ENCODE data around the gene CCDC93.

The CCDC93 gene

GRCh38 chr2:117940436-117940835 lies 73.4 kb downstream of the CCDC93 start:
- DNase-seq (ENCODE audit: low read depth) = no peak
- H3K4me3 ChIP-seq (ENCODE audit: low read depth, low read length) = no peak overlapping the region
- TF ChIP-seq, protein P1, sequence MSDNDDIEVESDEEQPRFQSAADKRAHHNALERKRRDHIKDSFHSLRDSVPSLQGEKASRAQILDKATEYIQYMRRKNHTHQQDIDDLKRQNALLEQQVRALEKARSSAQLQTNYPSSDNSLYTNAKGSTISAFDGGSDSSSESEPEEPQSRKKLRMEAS (IDR thresholded peaks at IDR 0.05; ENCODE audit: low read depth, low read length) = no peak
- TF ChIP-seq CTCF (IDR thresholded peaks at IDR 0.05; ENCODE audit: low read depth, low read length) = no peak
- TF ChIP-seq MYC (IDR thresholded peaks at IDR 0.05; ENCODE audit: low read depth, low read length) = no peak
- no peak for TF ChIP-seq POLR2A (IDR thresholded peaks at IDR 0.05; ENCODE audit: extremely low read depth, insufficient read length)

- TF ChIP-seq, protein P1 (IDR thresholded peaks at IDR 0.05; ENCODE audit: low read depth, low read length) = no peak
- TF ChIP-seq CTCF (IDR thresholded peaks at IDR 0.05; ENCODE audit: low read depth, low read length) (no peak), POLR2A (IDR thresholded peaks at IDR 0.05; ENCODE audit: extremely low read depth, insufficient read length) (no peak), MYC (IDR thresholded peaks at IDR 0.05; ENCODE audit: low read depth, low read length) (no peak)
- no peak for DNase-seq (ENCODE audit: low read depth)
- no peak overlapping the region for H3K4me3 ChIP-seq (ENCODE audit: low read depth, low read length)
Observed at GRCh38 chr2:117938611-117939010, 75.3 kb downstream of the CCDC93 start.

GRCh38 chr2:117936871-117937428 lies 76.9 kb downstream of the CCDC93 start:
- TF ChIP-seq MYC (IDR thresholded peaks at IDR 0.05; ENCODE audit: low read depth, low read length) (no peak), POLR2A (IDR thresholded peaks at IDR 0.05; ENCODE audit: extremely low read depth, insufficient read length) (no peak), CTCF (IDR thresholded peaks at IDR 0.05; ENCODE audit: low read depth, low read length) (no peak)
- TF ChIP-seq, protein P1 (IDR thresholded peaks at IDR 0.05; ENCODE audit: low read depth, low read length) = no peak
- DNase-seq (ENCODE audit: low read depth) = no peak

GRCh38 chr2:117935954-117936353 lies 77.9 kb downstream of the CCDC93 start:
- no peak overlapping the region for H3K4me3 ChIP-seq (ENCODE audit: low read depth, low read length)
- TF ChIP-seq, protein P1 (IDR thresholded peaks at IDR 0.05; ENCODE audit: low read depth, low read length) = no peak
- TF ChIP-seq POLR2A (IDR thresholded peaks at IDR 0.05; ENCODE audit: extremely low read depth, insufficient read length) (no peak), MYC (IDR thresholded peaks at IDR 0.05; ENCODE audit: low read depth, low read length) (no peak)
- no peak for DNase-seq (ENCODE audit: low read depth)

More at GRCh38 chr2:117936871-117937428, 76.9 kb downstream of the CCDC93 start:
- no peak overlapping the region for H3K4me3 ChIP-seq (ENCODE audit: low read depth, low read length)

GRCh38 chr2:117935456-117935855 lies 78.4 kb downstream of the CCDC93 start:
- H3K4me3 ChIP-seq (ENCODE audit: low read depth, low read length) = no peak overlapping the region
- DNase-seq (ENCODE audit: low read depth) = no peak
- no peak for TF ChIP-seq POLR2A (IDR thresholded peaks at IDR 0.05; ENCODE audit: extremely low read depth, insufficient read length)
- TF ChIP-seq CTCF (IDR thresholded peaks at IDR 0.05; ENCODE audit: low read depth, low read length) = no peak
- TF ChIP-seq MYC (IDR thresholded peaks at IDR 0.05; ENCODE audit: low read depth, low read length) = no peak
- TF ChIP-seq, protein P1 (IDR thresholded peaks at IDR 0.05; ENCODE audit: low read depth, low read length) = no peak

DNA sequence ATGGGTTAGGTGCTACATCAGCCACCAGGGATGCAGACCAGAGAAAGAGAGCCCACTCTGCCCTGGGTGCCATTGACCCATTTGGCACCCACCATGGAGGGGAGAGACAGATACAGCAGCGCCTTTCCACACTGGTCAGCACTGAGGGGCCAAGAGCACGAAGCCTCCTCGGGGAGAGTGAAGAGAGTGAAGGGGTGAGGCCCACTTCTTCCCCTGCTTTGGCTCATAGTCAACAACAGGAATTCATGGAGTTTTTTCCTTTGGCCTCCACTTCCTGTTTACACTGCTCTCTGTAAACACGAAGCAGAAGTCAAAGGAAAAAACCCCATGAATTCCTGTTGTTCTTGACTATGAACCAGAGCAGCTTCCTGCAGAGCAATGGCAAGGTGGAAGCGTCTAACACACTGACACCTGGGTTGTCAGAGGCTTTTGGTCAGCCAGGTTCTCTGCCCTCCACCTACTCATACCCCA lies 80.0 kb downstream of the CCDC93 start:
- no peak overlapping the region for H3K4me3 ChIP-seq (ENCODE audit: low read depth, low read length)
- DNase-seq (ENCODE audit: low read depth) = no peak
- no peak for TF ChIP-seq CTCF (IDR thresholded peaks at IDR 0.05; ENCODE audit: low read depth, low read length)
- TF ChIP-seq, protein P1 (IDR thresholded peaks at IDR 0.05; ENCODE audit: low read depth, low read length) = no peak
- TF ChIP-seq MYC (IDR thresholded peaks at IDR 0.05; ENCODE audit: low read depth, low read length) = no peak
- no peak for TF ChIP-seq POLR2A (IDR thresholded peaks at IDR 0.05; ENCODE audit: extremely low read depth, insufficient read length)
